HEK293 (cell line): ENCODE measurements around the gene MED20.

ENCODE experiments used
- CTCF ChIA-PET: fragments of 350-600 bp; formaldehyde crosslinking; extraction: SDS; loops from one replicate; lab custom pipeline; 2021; ENCODE audit warnings: antibody characterized with exemption; lab: Yijun Ruan, JAX
- POLR2A ChIA-PET: fragments of 300-600 bp; formaldehyde crosslinking; extraction: SDS; loops from one replicate; lab custom pipeline; 2020; ENCODE audit warnings: antibody characterized with exemption, inconsistent platforms; lab: Yijun Ruan, JAX
- H3K27ac ChIP-seq: fragments of 200-500 bp; sonication (Bioruptor generic); 2 replicates; pipeline ENCODE4 v1.5.1; 2014; ENCODE audit warnings: low read depth, low read length, control low read depth, inconsistent platforms; ENCODE audit errors: extremely low read depth
- H3K36me3 ChIP-seq, 2 experiments: fragments of 200-500 bp in 1 of 2; sonication (Bioruptor generic) in 1 of 2; 1 replicate in 1 of 2; 2 replicates in 1 of 2; pipeline ENCODE4 v1.5.1; 2014 to 2017; ENCODE audit warnings: inconsistent platforms in 2 of 2, low read length in 2 of 2; ENCODE audit not compliant: control insufficient read depth in 2 of 2, insufficient read depth in 1 of 2
- H3K4me1 ChIP-seq: fragments of 200-500 bp; sonication (Bioruptor generic); 2 replicates; pipeline ENCODE4 v1.5.1; 2014; ENCODE audit warnings: mild to moderate bottlenecking, low read length, inconsistent platforms; ENCODE audit not compliant: control insufficient read depth, insufficient read depth
- H3K4me3 ChIP-seq: 2 replicates; pipeline ENCODE4 v1.5.1; 2011; ENCODE audit warnings: low read depth, mild to moderate bottlenecking, control low read depth, low read length, moderate library complexity
- H3K9me3 ChIP-seq: fragments of 200-500 bp; sonication (Bioruptor generic); 2 replicates; pipeline ENCODE4 v1.5.1; 2014; ENCODE audit warnings: low read depth, low read length, inconsistent platforms; ENCODE audit not compliant: control insufficient read depth, insufficient read depth
- CTCF ChIP-seq: fragments of 450-650 bp; formaldehyde crosslinking; IDR thresholded peaks from 2 replicates; pipeline ENCODE4 v1.5.1; 2016; ENCODE audit warnings: missing biosample characterization, missing genetic modification characterization
- EGR2 ChIP-seq: fragments of 450-650 bp; formaldehyde crosslinking; IDR thresholded peaks from 2 replicates; pipeline ENCODE4 v1.5.1; 2016; ENCODE audit warnings: low read depth, missing biosample characterization, missing genetic modification characterization
- GLIS1 ChIP-seq: fragments of 450-650 bp; formaldehyde crosslinking; IDR thresholded peaks from 2 replicates; pipeline ENCODE4 v1.5.1; 2016; ENCODE audit warnings: missing biosample characterization, missing genetic modification characterization
- KLF1 ChIP-seq: fragments of 450-650 bp; formaldehyde crosslinking; IDR thresholded peaks from 2 replicates; pipeline ENCODE4 v1.5.1; 2016; ENCODE audit warnings: missing biosample characterization, missing genetic modification characterization
- KLF10 ChIP-seq: fragments of 450-650 bp; IDR thresholded peaks from 2 replicates; pipeline ENCODE4 v1.5.1; 2018; ENCODE audit warnings: missing biosample characterization, mild to moderate bottlenecking, missing genetic modification characterization
- PBX3 ChIP-seq: sonication (generic); formaldehyde crosslinking; IDR thresholded peaks from 2 replicates; pipeline ENCODE4 v1.8.1; 2022; ENCODE audit warnings: mild to moderate bottlenecking, moderate library complexity, missing genetic modification reagents
- RBAK ChIP-seq: fragments of 450-650 bp; formaldehyde crosslinking; IDR thresholded peaks from 2 replicates; pipeline ENCODE4 v1.5.1; 2016; ENCODE audit warnings: missing biosample characterization, missing genetic modification characterization
- REPIN1 ChIP-seq: fragments of 450-650 bp; formaldehyde crosslinking; IDR thresholded peaks from 2 replicates; pipeline ENCODE4 v1.5.1; 2017; ENCODE audit warnings: missing biosample characterization, missing genetic modification characterization, low read depth
- SALL2 ChIP-seq: fragments of 450-650 bp; formaldehyde crosslinking; IDR thresholded peaks from 2 replicates; pipeline ENCODE4 v1.5.0; 2017; ENCODE audit warnings: missing biosample characterization, mild to moderate bottlenecking, missing genetic modification characterization, borderline replicate concordance
- SP2 ChIP-seq: fragments of 450-650 bp; formaldehyde crosslinking; IDR thresholded peaks from 2 replicates; pipeline ENCODE4 v1.5.1; 2016; ENCODE audit warnings: missing biosample characterization, missing genetic modification characterization
- SP7 ChIP-seq: fragments of 450-650 bp; formaldehyde crosslinking; IDR thresholded peaks from 2 replicates; pipeline ENCODE4 v1.5.1; 2016; ENCODE audit warnings: missing biosample characterization, missing genetic modification characterization
- ZBTB20 ChIP-seq: fragments of 450-650 bp; formaldehyde crosslinking; IDR thresholded peaks from 2 replicates; pipeline ENCODE4 v1.5.1; 2016; ENCODE audit warnings: missing biosample characterization, missing genetic modification characterization
- ZBTB48 ChIP-seq: fragments of 450-650 bp; formaldehyde crosslinking; IDR thresholded peaks from 2 replicates; pipeline ENCODE4 v1.5.1; 2016; ENCODE audit warnings: missing biosample characterization, missing genetic modification characterization
- ZBTB8A ChIP-seq: fragments of 450-650 bp; formaldehyde crosslinking; IDR thresholded peaks from 2 replicates; pipeline ENCODE4 v1.5.1; 2016; ENCODE audit warnings: missing biosample characterization, missing genetic modification characterization
- ZNF10 ChIP-seq: fragments of 450-650 bp; formaldehyde crosslinking; IDR thresholded peaks from 2 replicates; pipeline ENCODE4 v1.5.1; 2017; ENCODE audit warnings: missing biosample characterization, missing genetic modification characterization
- ZNF155 ChIP-seq: fragments of 450-650 bp; formaldehyde crosslinking; IDR thresholded peaks from 2 replicates; pipeline ENCODE4 v1.5.1; 2016; ENCODE audit warnings: missing biosample characterization, missing genetic modification characterization
- ZNF2 ChIP-seq: fragments of 450-650 bp; formaldehyde crosslinking; IDR thresholded peaks from 2 replicates; pipeline ENCODE4 v1.5.1; 2016; ENCODE audit warnings: missing biosample characterization, missing genetic modification characterization
- ZNF366 ChIP-seq: fragments of 450-650 bp; formaldehyde crosslinking; conservative IDR thresholded peaks from 2 replicates; pipeline ENCODE4 v1.5.1; 2016; ENCODE audit warnings: missing biosample characterization, missing genetic modification characterization
- ZNF391 ChIP-seq: fragments of 450-650 bp; formaldehyde crosslinking; IDR thresholded peaks from 2 replicates; pipeline ENCODE4 v1.5.1; 2016; ENCODE audit warnings: low read depth, missing biosample characterization, missing genetic modification characterization, borderline replicate concordance
- ZNF394 ChIP-seq: fragments of 450-650 bp; formaldehyde crosslinking; IDR thresholded peaks from 2 replicates; pipeline ENCODE4 v1.5.1; 2016; ENCODE audit warnings: missing biosample characterization, missing genetic modification characterization, mild to moderate bottlenecking, moderate library complexity, borderline replicate concordance
- ZNF416 ChIP-seq: fragments of 450-650 bp; formaldehyde crosslinking; IDR thresholded peaks from 2 replicates; pipeline ENCODE4 v1.5.1; 2016; ENCODE audit warnings: missing biosample characterization, missing genetic modification characterization
- ZNF433 ChIP-seq: fragments of 450-650 bp; formaldehyde crosslinking; IDR thresholded peaks from 2 replicates; pipeline ENCODE4 v1.5.1; 2016; ENCODE audit warnings: missing biosample characterization, missing genetic modification characterization, low read depth
- ZNF513 ChIP-seq: fragments of 450-650 bp; IDR thresholded peaks from 2 replicates; pipeline ENCODE4 v1.5.1; 2018; ENCODE audit warnings: missing biosample characterization, missing genetic modification characterization
- ZNF600 ChIP-seq: fragments of 450-650 bp; formaldehyde crosslinking; IDR thresholded peaks from 2 replicates; pipeline ENCODE4 v1.5.1; 2016; ENCODE audit warnings: missing biosample characterization, missing genetic modification characterization
- ZNF623 ChIP-seq: fragments of 450-650 bp; formaldehyde crosslinking; IDR thresholded peaks from 2 replicates; pipeline ENCODE4 v1.5.1; 2016; ENCODE audit warnings: missing biosample characterization, missing genetic modification characterization
- ZNF639 ChIP-seq: fragments of 450-650 bp; formaldehyde crosslinking; IDR thresholded peaks from 2 replicates; pipeline ENCODE4 v1.5.1; 2016; ENCODE audit warnings: missing biosample characterization, missing genetic modification characterization
- ZNF658 ChIP-seq: fragments of 450-650 bp; formaldehyde crosslinking; IDR thresholded peaks from 2 replicates; pipeline ENCODE4; 2016; ENCODE audit warnings: missing biosample characterization, missing genetic modification characterization
- ZNF660 ChIP-seq: fragments of 450-650 bp; IDR thresholded peaks from 2 replicates; pipeline ENCODE4 v1.5.1; 2018; ENCODE audit warnings: missing biosample characterization, mild to moderate bottlenecking, missing genetic modification characterization
- ZNF777 ChIP-seq: fragments of 450-650 bp; formaldehyde crosslinking; IDR thresholded peaks from 2 replicates; pipeline ENCODE4 v1.5.1; 2017; ENCODE audit warnings: missing biosample characterization, missing genetic modification characterization, borderline replicate concordance
- ZXDB ChIP-seq: fragments of 450-650 bp; formaldehyde crosslinking; IDR thresholded peaks from 2 replicates; pipeline ENCODE4 v1.5.1; 2016; ENCODE audit warnings: missing biosample characterization, missing genetic modification characterization

Gene MED20

GRCh38 chr6:41941280-41942066 lies 20.5 kb upstream of the MED20 start, which contains the start of gene CCND3 (continued):
- TF ChIP-seq PBX3 (CRISPR knock-in tag) (0 out of 2 replicates have a peak, but pooled peaks have one; percentile 47), ZBTB48 (tag by site-specific recombination) (peak; percentile 91), RBAK (no peak), ZNF777 (tag by site-specific recombination) (peak; percentile 60; the same call in 1 of the 2 replicates), ZNF2 (tag by site-specific recombination) (peak; percentile 30; the same call in 1 of the 2 replicates), ZNF416 (tag by site-specific recombination) (no peak), ZNF433 (tag by site-specific recombination) (no peak)
- TF ChIP-seq, all 188 proteins: peak for 35

- Histone ChIP-seq H3K9me3 (no peaks in the 10 kb centered on the region), H3K4me3 (peak overlapping the region; percentile 83), H3K4me1 (peaks cover 20% of the 10 kb centered on the region), H3K36me3 (peaks cover 0 to 26% of the 10 kb centered on the region in 2 experiments; a peak in 1 of 3 replicates), H3K27ac (peak overlapping the region; percentile 51; the same call in 1 of the 2 replicates)
- POLR2A ChIA-PET: interaction anchor here (0.6 to 3.3 kb wide), 7 partner anchors 7 to 153 kb away, joined by 3 to 19 read pairs (median 5); partner anchors contain the start of genes BYSL, MED20 and TAF8
- CTCF ChIA-PET: interaction anchor here (0.9 to 13.4 kb wide), 5 partner anchors 9 to 153 kb away, joined by 4 to 160 read pairs (median 20); partner anchors contain the start of genes BYSL, MED20 and TOMM6
- no peak for TF ChIP-seq ZNF366 (tag by site-specific recombination)
- no peak for TF ChIP-seq ZNF623 (tag by site-specific recombination)
- TF ChIP-seq ZNF513 (tag by site-specific recombination): no peak
- 0 out of 2 replicates have a peak, but pooled peaks have one; percentile 28 for TF ChIP-seq ZNF391 (tag by site-specific recombination)
- TF ChIP-seq KLF10 (tag by site-specific recombination): no peak
- no peak for TF ChIP-seq REPIN1 (tag by site-specific recombination)
- peak; percentile 12; the same call in 1 of the 2 replicates for TF ChIP-seq GLIS1 (tag by site-specific recombination)
- no peak for TF ChIP-seq ZNF600 (tag by site-specific recombination)
- no peak for TF ChIP-seq ZNF10 (tag by site-specific recombination)
- TF ChIP-seq ZBTB8A: 0 out of 2 replicates have a peak, but pooled peaks have one; percentile 62
- TF ChIP-seq ZNF658 (tag by site-specific recombination): no peak
- no peak for TF ChIP-seq ZNF155 (tag by site-specific recombination)
- peak; percentile 48; the same call in 1 of the 2 replicates for TF ChIP-seq EGR2 (tag by site-specific recombination)
- TF ChIP-seq SP2 (tag by site-specific recombination): peak; percentile 56; the same call in 1 of the 2 replicates
- no peak for TF ChIP-seq KLF1
- peak; percentile 55; the same call in 1 of the 2 replicates for TF ChIP-seq ZNF394
- TF ChIP-seq ZNF660 (tag by site-specific recombination): no peak
- TF ChIP-seq SALL2 (tag by site-specific recombination): no peak
- TF ChIP-seq ZNF639 (tag by site-specific recombination): no peak
- peak; percentile 19; the same call in 1 of the 2 replicates for TF ChIP-seq ZXDB (tag by site-specific recombination)
- 0 out of 2 replicates have a peak, but pooled peaks have one; percentile 33 for TF ChIP-seq SP7 (tag by site-specific recombination)
- TF ChIP-seq CTCF (tag by site-specific recombination): peak; percentile 15
- TF ChIP-seq ZBTB20 (tag by site-specific recombination): peak; percentile 94
Measured at GRCh38 chr6:41940759-41941279, 19.9 kb upstream of the MED20 start.
